K562 (cell line): ENCODE data around the gene TANGO6. TPM values are rescaled to one million over a fixed set of nuclear protein-coding genes. Genes with fewer than 3 reads are reported as not detected.

Experiments used
- HDAC8 ChIP-seq: fragments of 450-650 bp; IDR thresholded peaks from 2 replicates; pipeline ENCODE4 v1.6.1; 2016; ENCODE audit warnings: mild to moderate bottlenecking, missing genetic modification characterization, moderate library complexity, missing compliant biosample characterization
- KLF10 ChIP-seq: fragments of 250-450 bp; sonication (Bioruptor Pico); IDR thresholded peaks from 2 replicates; pipeline ENCODE4 v1.6.1; 2021; ENCODE audit warnings: matching md5 sums
- PCBP2 ChIP-seq: fragments of 200-400 bp; formaldehyde crosslinking; IDR thresholded peaks from 2 replicates; pipeline ENCODE4 v1.6.1; 2018; ENCODE audit warnings: low read length, low read depth, mild to moderate bottlenecking, moderate library complexity; ENCODE audit not compliant: poor library complexity, severe bottlenecking
- RFX5 ChIP-seq: IDR thresholded peaks from 2 replicates; pipeline ENCODE4 v1.6.1; 2011; ENCODE audit warnings: low read depth, mild to moderate bottlenecking, improper control_type of control experiment, low read length
- SMC3 ChIP-seq: conservative IDR thresholded peaks from 2 replicates; pipeline ENCODE4 v1.6.1; 2011; ENCODE audit warnings: low read depth, low read length, improper control_type of control experiment; ENCODE audit not compliant: insufficient read depth
- TRIM25 ChIP-seq: fragments of 450-650 bp; IDR thresholded peaks from 2 replicates; pipeline ENCODE4 v1.7.0; 2016; ENCODE audit warnings: borderline replicate concordance
- ZNF699 ChIP-seq: fragments of 250-450 bp; sonication (Bioruptor Pico); IDR thresholded peaks from 2 replicates; pipeline ENCODE4 v1.8.0; 2021; ENCODE audit warnings: mild to moderate bottlenecking, moderate library complexity; ENCODE audit not compliant: insufficient replicate concordance
- polyA plus RNA-seq, 8 experiments: library from polyadenylated mRNA; depleted of rRNA in 4 of 8; stranded (reverse) in 5 of 8; unstranded in 3 of 8; fragments of >200 nt; fragmentation: Nextera tagmentation in 2 of 8; fragmentation: Illumina TruSeq in 1 of 8; extraction: Ambion mirVana in 2 of 8; extraction: Trizol in 1 of 8; gene quantifications; 2 replicates each; pipeline versions ENCODE4 v1.2.1 to v1.2.3, GENCODE V29; 2011 to 2014; ENCODE audit warnings: inconsistent platforms in 1 of 8, missing spikeins in 1 of 8
- total RNA-seq, 7 experiments: library from RNA; depleted of rRNA in 6 of 7; stranded (reverse); fragments of >200 nt in 6 of 7; fragmentation: Illumina TruSeq in 2 of 7; extraction: Trizol in 2 of 7; gene quantifications; 2 replicates each; pipeline versions ENCODE4 v1.2.1 to v1.2.3, GENCODE V29; 2011 to 2021; ENCODE audit warnings: low replicate concordance in 1 of 7
- TF ChIP-seq, protein P1 (sequence below), 2 experiments: fragments of 450-650 bp; IDR thresholded peaks; 2 replicates each; pipeline ENCODE4 v1.6.1; 2016; ENCODE audit warnings: mild to moderate bottlenecking in 2 of 2, borderline replicate concordance in 1 of 2, low read depth in 1 of 2, moderate library complexity in 1 of 2
- TF ChIP-seq, protein P2 (sequence below): sonication (generic); formaldehyde crosslinking; IDR thresholded peaks from 2 replicates; pipeline ENCODE4 v1.8.1; 2023; ENCODE audit warnings: mild to moderate bottlenecking, missing genetic modification reagents, moderate library complexity
- TF ChIP-seq, protein P3 (sequence below): IDR thresholded peaks from 2 replicates; pipeline ENCODE4 v1.6.1; 2016; ENCODE audit warnings: missing genetic modification characterization, missing compliant biosample characterization

The TANGO6 gene
- total and polyA plus RNA-seq, 9 of the 15 experiments (the other 6 are each of a cell fraction or from before 2014, with no cell fraction given) = 1.6 to 15.2 (median 9.6) TPM

- TF ChIP-seq, protein P1, sequence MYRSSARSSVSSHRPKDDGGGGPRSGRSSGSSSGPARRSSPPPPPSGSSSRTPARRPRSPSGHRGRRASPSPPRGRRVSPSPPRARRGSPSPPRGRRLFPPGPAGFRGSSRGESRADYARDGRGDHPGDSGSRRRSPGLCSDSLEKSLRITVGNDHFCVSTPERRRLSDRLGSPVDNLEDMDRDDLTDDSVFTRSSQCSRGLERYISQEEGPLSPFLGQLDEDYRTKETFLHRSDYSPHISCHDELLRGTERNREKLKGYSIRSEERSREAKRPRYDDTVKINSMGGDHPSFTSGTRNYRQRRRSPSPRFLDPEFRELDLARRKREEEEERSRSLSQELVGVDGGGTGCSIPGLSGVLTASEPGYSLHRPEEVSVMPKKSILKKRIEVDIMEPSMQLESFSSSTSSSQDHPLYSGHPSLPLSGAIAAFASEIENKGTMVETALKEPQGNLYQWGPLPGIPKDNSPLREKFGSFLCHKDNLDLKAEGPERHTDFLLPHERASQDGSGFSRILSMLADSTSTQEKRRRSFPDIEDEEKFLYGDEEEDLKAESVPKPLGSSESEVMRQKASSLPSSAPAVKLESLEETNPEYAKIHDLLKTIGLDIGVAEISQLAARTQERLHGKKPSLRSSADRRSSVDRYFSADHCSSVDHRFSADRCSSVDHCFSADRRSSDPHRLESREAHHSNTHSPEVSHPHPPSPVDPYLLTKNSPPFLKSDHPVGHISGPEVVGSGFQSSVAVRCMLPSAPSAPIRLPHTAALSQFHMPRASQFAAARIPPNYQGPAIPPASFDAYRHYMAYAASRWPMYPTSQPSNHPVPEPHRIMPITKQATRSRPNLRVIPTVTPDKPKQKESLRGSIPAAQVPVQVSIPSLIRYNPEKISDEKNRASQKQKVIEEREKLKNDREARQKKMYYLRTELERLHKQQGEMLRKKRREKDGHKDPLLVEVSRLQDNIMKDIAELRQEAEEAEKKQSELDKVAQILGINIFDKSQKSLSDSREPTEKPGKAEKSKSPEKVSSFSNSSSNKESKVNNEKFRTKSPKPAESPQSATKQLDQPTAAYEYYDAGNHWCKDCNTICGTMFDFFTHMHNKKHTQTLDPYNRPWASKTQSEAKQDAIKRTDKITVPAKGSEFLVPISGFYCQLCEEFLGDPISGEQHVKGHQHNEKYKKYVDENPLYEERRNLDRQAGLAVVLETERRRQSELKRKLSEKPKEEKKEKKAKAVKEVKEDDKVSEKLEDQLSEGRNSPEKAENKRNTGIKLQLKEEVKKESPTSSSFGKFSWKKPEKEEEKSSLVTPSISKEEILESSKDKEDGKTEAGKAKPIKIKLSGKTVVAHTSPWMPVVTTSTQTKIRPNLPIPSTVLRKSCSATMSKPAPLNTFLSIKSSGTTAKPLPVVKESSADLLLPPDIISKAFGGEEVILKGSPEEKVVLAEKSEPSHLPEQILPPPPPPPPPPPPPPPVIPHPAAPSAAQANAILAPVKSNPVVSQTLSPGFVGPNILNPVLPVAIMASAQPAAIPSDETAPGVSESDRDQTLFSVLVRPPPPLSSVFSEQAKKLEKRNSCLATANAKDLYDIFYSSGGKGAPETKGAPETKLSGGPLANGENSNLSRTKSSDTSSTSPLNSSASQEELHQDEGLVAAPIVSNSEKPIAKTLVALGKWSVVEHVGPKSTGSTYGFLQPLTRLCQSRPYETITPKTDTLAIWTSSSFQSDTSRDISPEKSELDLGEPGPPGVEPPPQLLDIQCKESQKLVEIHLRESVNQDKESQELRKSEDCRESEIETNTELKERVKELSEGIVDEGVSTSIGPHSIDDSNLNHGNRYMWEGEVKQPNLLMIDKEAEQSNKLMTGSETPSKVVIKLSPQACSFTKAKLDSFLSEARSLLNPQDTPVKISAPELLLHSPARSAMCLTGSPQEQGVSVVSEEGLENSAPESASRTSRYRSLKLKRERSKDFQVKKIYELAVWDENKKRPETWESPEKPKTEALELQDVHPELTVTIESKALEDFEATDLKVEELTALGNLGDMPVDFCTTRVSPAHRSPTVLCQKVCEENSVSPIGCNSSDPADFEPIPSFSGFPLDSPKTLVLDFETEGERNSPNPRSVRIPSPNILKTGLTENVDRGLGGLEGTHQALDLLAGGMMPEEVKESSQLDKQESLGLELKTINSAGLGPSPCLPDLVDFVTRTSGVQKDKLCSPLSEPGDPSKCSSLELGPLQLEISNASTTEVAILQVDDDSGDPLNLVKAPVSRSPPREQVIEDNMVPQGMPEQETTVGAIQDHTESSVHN (IDR thresholded peaks at IDR 0.05; ENCODE audit: borderline replicate concordance in 1 of 2, low read depth in 1 of 2) = no peak
- TF ChIP-seq TRIM25 (no peak), SMC3 (no peak), HDAC8 (tag) (no peak), KLF10 (CRISPR knock-in tag) (no peak), ZNF699 (CRISPR knock-in tag) (no peak), PCBP2 (no peak), RFX5 (no peak)
- TF ChIP-seq, protein P2, sequence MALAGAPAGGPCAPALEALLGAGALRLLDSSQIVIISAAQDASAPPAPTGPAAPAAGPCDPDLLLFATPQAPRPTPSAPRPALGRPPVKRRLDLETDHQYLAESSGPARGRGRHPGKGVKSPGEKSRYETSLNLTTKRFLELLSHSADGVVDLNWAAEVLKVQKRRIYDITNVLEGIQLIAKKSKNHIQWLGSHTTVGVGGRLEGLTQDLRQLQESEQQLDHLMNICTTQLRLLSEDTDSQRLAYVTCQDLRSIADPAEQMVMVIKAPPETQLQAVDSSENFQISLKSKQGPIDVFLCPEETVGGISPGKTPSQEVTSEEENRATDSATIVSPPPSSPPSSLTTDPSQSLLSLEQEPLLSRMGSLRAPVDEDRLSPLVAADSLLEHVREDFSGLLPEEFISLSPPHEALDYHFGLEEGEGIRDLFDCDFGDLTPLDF (CRISPR knock-in tag) = no peak
- TF ChIP-seq, protein P3, sequence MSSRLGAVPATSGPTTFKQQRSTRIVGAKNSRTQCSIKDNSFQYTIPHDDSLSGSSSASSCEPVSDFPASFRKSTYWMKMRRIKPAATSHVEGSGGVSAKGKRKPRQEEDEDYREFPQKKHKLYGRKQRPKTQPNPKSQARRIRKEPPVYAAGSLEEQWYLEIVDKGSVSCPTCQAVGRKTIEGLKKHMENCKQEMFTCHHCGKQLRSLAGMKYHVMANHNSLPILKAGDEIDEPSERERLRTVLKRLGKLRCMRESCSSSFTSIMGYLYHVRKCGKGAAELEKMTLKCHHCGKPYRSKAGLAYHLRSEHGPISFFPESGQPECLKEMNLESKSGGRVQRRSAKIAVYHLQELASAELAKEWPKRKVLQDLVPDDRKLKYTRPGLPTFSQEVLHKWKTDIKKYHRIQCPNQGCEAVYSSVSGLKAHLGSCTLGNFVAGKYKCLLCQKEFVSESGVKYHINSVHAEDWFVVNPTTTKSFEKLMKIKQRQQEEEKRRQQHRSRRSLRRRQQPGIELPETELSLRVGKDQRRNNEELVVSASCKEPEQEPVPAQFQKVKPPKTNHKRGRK = no peak
These were observed 194.2 kb downstream of the TANGO6 start (continued) for GRCh38 chr16:69037373-69038160.
